ENCODE data around the gene SLC41A3.

DNA sequence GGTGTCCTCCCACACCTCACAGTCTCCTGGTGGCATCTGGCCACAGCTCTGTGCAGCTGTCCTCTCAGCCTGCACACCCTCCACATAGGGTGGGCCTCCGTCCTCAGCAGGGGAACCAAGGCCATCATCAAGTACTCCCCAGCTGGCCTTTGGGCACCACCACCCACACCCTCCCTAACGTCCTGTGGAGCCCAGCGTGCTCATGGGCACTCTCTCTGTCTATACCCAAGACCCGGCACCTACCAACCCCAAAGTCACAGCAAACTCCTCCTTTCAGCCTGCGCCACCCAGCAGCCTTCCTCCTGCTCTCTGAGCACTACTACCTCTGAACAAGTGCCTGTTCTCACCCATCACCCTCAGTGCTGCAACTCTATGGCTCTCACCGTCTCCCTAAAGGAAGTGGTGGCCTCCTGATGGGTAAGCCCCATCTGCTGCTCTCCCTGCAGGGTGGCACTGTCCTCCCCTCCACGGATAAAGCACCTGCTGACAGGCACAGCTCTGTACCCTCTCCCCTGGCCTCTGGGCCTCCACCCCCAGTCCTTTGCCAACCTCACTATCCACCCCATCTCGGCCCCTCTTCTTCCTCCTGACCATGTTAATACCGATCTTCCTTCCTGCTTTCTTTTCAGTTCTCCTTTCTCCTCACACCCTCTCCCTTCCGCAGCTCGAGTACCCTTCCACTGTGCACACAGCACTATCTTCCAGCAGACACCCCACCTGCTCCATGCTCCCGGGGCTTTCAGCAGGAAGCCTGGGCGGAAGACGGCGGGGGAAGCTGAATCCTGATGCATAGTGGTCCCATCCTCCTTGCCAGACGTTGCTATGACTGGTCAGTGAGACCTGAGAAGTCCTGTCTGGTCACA lies 31.5 kb downstream of the SLC41A3 start:
- TF ChIP-seq, protein P1, sequence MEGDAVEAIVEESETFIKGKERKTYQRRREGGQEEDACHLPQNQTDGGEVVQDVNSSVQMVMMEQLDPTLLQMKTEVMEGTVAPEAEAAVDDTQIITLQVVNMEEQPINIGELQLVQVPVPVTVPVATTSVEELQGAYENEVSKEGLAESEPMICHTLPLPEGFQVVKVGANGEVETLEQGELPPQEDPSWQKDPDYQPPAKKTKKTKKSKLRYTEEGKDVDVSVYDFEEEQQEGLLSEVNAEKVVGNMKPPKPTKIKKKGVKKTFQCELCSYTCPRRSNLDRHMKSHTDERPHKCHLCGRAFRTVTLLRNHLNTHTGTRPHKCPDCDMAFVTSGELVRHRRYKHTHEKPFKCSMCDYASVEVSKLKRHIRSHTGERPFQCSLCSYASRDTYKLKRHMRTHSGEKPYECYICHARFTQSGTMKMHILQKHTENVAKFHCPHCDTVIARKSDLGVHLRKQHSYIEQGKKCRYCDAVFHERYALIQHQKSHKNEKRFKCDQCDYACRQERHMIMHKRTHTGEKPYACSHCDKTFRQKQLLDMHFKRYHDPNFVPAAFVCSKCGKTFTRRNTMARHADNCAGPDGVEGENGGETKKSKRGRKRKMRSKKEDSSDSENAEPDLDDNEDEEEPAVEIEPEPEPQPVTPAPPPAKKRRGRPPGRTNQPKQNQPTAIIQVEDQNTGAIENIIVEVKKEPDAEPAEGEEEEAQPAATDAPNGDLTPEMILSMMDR (IDR thresholded peaks at IDR 0.05; ENCODE audit: low read depth, low read length, poor library complexity, severe bottlenecking): no peak
- no peak for TF ChIP-seq EZH2phosphoT487 (IDR thresholded peaks at IDR 0.05; ENCODE audit: borderline replicate concordance, low read length)

All from DOHH2 (cell line).